Measurements from ENCODE around the gene BBS9. TPM values are rescaled to one million over a fixed set of nuclear protein-coding genes. Genes with fewer than 3 reads are reported as not detected.

The BBS9 gene
- total and polyA plus RNA-seq, 11 donors: 7.4 to 29.3 (median 11.3) TPM

DNA sequence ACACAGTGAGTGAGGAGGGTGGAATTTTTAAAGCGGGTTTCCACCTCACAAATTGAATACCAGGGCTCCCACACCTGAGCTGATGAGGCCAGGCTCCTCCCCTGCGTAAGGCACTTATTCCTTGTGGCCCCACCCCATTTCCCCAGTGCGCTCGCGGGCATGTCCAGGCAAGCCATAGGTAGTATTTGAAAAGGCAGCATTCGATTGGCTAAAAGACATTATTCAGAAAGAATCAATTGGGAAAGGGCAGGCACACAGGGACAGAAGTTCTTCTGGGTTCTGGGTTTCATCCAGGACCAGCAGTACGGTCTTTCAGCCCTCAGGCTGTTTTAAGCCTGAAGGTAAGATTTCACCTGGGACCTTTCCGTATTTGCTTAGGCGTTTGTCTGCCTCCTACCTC, 222.3 kb downstream of the BBS9 start:
- H3K27ac ChIP-seq: no peak overlapping the region
- H3K36me3 ChIP-seq: peaks cover 0 to 16% (median 7%) of the 10 kb centered on the region in 9 donors
- intact Hi-C loops (cut with DNase I): no loop called here
- DNase-seq (no peak), ATAC-seq (no peak)
- H3K4me1 ChIP-seq: no peaks in the 10 kb centered on the region
- no peaks in the 10 kb centered on the region for H3K27me3 ChIP-seq
- TF ChIP-seq CTCF (IDR thresholded peaks at IDR 0.05) (no peak), POLR2A (IDR thresholded peaks at IDR 0.05) (no peak)
- H3K9me3 ChIP-seq: no peaks in the 10 kb centered on the region
- WGBS, 4 donors: 96 to 98% (median 98%) methylated on average over 9 of the region's 9 CpGs
- no peak overlapping the region for H3K4me3 ChIP-seq

DNA sequence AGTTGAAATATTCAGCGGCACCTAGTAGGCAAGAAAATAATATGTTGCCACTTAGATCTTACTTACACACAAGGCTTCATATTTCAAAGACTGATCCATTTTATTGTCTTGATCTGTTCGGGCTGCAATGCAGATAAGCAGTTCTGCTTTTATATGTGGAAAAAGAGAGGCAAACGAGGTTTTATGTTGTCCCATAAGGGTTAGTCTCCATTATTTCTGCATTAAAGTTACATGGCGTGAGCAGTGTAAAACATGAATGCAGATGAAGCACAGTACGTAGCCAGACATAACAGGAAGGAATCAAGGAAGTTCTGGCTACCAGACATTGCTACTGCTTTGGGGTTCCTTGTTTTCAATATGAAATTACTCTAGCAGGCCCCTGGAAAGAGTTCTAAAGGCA, 224.8 kb downstream of the BBS9 start:
- no peak for ATAC-seq
- Histone ChIP-seq H3K4me3 (no peak overlapping the region), H3K36me3 (peaks cover 0 to 16% (median 7%) of the 10 kb centered on the region in 9 donors), H3K4me1 (no peaks in the 10 kb centered on the region), H3K9me3 (no peaks in the 10 kb centered on the region), H3K27me3 (no peaks in the 10 kb centered on the region), H3K27ac (no peak overlapping the region)
- intact Hi-C loops (cut with DNase I): no loop called here
- no peak for DNase-seq
- no peak for TF ChIP-seq POLR2A (IDR thresholded peaks at IDR 0.05)
- TF ChIP-seq CTCF (IDR thresholded peaks at IDR 0.05): no peak
- 84 to 91% (median 89%) methylated on average over 5 of the region's 5 CpGs for WGBS, 4 donors

- H3K4me3 ChIP-seq: no peak overlapping the region
- WGBS, 4 donors: 97 to 100% (median 98%) methylated on average over 1 of the region's 1 CpG
- peaks cover 0 to 9% (median 0%) of the 10 kb centered on the region in 9 donors for H3K36me3 ChIP-seq
- no peaks in the 10 kb centered on the region for H3K27me3 ChIP-seq
- no peaks in the 10 kb centered on the region for H3K4me1 ChIP-seq
- TF ChIP-seq CTCF (IDR thresholded peaks at IDR 0.05): no peak
- TF ChIP-seq POLR2A (IDR thresholded peaks at IDR 0.05): no peak
- no peak overlapping the region for H3K27ac ChIP-seq
- DNase-seq (no peak), ATAC-seq (no peak)
- H3K9me3 ChIP-seq: no peaks in the 10 kb centered on the region
- intact Hi-C loops (cut with DNase I): no loop called here
Measured at GRCh38 chr7:33355386-33355785, 226.0 kb downstream of the BBS9 start.

DNA sequence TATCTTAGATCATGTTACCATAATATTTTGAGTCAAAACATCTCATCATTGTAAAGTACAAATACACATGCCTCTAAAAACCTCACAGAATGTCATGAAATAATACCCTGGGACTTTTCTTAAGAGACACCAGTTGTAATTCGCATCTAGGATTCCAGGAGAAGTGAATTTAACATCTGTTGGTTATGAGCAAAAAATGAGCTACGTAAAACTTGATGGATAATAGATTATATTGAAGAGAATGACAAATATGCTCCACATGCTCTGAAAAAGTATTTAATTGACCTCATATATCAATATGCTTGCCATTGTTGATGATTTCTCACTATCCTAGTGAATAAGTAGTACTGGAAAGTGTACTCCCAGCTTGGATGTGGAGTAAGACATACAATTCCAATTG, 227.0 kb downstream of the BBS9 start:
- H3K4me3 ChIP-seq: no peak overlapping the region
- no peaks in the 10 kb centered on the region for H3K9me3 ChIP-seq
- no peaks in the 10 kb centered on the region for H3K27me3 ChIP-seq
- peaks cover 0 to 3% (median 0%) of the 10 kb centered on the region in 9 donors for H3K36me3 ChIP-seq
- no peaks in the 10 kb centered on the region for H3K4me1 ChIP-seq
- TF ChIP-seq POLR2A (IDR thresholded peaks at IDR 0.05): no peak
- TF ChIP-seq CTCF (IDR thresholded peaks at IDR 0.05): no peak
- no peak overlapping the region for H3K27ac ChIP-seq
- 97 to 99% (median 98%) methylated on average over 2 of the region's 2 CpGs for WGBS, 4 donors
- no peak for DNase-seq
- no peak for ATAC-seq
- intact Hi-C loops (cut with DNase I): no loop called here

Data from heart left ventricle (tissue), 16 donors.